Measurements from ENCODE around the gene ATP2B2.

ATP2B2 gene

DNA sequence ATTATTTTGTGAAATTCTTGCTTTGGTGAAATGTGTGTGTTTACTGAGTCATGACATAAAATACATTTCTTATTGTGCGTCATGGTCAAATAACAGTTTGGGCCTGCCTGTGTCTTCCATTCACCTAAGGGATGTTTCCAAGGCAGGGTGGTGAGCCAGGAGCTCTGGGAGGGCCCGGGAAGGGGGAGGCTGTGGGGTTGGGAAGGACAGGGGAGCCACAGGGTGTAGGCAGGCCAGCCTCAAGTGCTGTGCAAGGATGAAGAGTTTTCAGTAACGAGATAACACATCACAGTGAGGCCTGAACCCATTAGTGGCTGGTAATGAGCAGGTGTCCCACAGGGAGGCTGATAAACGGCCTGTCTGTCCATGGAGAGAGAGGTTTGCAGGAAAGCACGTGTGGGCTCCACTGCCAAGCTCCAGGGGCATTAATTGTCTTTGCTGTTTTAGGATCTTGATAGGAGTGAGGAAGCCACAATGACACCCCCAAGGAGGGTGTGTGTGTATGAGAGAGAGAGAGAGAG lies 148.9 kb downstream of the ATP2B2 start:
- DNase-seq (ENCODE audit: insufficient read length, low spot score) (no peak), FAIRE-seq (no peak)
- TF ChIP-seq POLR2A (IDR thresholded peaks at IDR 0.05; ENCODE audit: low read depth, low read length) = no peak

DNA sequence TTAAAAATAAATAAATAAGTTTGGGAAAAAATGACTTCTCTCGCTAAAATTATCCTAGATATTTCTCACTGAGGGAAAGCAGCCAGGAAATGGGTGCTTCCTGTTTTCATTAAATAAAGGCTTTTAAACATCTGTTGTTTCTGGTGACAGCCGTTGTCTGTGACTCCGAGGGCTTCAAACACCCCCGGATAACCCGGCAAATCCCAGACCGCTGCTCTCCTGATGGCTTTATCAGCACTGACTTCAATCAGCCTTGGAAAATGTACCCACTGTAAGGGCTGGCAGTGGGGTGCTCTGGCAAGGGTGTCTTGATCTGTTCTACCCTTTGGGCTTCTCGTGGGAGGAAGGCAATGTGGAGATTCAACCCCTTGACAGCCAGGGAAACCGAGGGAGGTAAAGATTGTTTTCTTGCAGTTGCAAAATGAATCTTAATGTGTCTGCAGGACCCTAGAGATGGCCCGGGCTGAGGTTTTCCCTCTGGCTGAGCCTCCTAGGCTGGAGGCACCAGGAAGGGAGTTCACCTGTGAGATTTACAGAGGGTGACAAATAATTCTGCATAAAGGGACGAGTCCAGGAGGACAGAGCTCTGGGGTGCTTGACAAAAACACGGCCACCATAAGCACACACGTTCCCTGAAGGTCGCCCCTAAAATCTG lies 150.9 kb downstream of the ATP2B2 start:
- no peak for FAIRE-seq
- DNase-seq (ENCODE audit: insufficient read length, low spot score) = no peak
- no peak for TF ChIP-seq POLR2A (IDR thresholded peaks at IDR 0.05; ENCODE audit: low read depth, low read length)

DNA sequence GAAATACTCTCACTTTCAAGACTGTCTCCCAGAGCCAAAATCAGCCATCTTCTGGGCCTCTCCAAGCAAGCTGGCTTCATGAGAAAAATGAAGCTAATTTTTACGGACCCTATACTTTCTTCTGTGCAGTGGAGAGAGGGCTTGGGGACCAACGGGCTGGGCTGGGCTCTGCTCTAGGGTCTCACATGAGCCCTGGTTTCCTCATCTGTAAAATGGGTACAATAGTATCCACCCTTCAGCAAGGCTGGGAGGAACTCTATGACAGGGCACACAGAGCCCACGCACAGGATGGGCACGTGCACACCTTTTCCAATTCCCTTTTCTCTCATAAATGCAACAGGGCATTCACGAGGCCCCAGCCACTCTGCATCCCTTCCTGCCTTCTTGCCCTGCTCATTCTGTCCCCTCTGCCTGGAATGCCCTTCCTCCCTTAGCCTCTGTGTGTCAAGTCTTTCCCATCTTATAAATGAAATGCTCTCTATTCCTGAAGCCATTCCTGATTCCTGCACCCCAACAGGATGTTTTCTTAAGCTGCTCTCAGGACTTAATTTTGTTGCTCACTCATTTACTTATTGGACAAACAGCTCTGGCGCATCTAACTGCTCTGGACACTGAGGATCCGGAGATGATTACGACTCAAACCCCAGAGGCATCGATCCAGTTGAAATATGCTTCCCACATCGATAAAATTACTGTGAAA lies 151.6 kb downstream of the ATP2B2 start:
- DNase-seq (ENCODE audit: insufficient read length, low spot score) (no peak), FAIRE-seq (no peak)
- no peak for TF ChIP-seq POLR2A (IDR thresholded peaks at IDR 0.05; ENCODE audit: low read depth, low read length)

DNA sequence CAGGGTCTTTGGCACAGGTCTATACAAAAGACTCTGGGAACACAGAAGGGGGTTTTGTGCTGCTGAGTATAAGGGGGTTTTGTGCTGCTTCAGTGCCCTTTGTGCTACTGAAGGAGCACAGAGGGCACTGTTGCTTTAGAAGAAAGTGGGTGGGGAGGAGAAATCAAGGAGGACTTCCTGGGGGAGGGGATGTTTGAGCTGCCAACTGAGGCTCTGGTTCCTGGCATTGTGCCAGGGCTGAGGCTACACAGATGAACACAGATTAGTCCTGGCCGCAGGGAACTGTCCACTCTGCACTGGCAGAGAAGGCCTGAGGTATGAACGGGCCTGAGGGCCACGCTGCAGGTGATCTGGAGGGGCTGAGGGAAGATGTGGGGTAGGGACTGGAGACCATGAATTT lies 152.2 kb downstream of the ATP2B2 start:
- FAIRE-seq (no peak), DNase-seq (ENCODE audit: insufficient read length, low spot score) (no peak)
- TF ChIP-seq POLR2A (IDR thresholded peaks at IDR 0.05; ENCODE audit: low read depth, low read length) = no peak

DNA sequence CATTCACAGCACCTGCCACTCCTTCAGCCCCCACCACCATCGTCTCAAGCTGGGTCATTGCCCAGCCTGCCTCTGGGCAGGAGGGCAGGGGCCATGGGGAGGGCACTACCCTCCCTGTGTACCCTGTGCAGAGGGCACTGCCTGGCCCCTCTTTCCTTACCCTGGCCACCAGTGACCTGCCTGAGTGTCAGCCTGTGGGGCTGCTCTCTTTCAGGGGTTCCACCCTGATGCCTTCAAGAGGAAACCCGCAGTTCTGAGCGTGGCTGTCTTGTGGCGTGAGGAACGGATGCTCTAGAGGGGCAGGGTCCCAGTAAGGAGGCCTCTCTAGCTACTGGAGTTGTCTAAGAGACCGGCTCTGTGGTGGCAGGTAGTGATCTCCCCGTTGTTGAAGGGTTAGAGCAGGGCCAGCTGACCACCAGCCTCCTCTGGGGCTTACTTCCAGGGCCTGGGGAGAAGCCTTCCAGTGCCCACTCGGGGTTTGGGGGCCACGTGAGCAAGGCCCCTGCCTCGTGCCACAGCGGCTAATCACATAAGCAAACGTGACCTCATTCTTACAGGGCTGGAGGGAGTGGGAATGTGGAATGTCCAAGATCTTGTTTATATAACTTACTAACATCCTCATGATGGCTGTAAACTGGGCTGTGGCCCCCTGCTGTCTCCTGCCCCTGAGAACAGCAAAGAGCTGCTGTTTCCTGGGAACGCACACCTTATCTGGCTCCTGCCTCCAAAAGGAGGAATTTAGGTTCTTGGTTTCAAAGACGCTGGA lies 153.1 kb downstream of the ATP2B2 start:
- no peak for FAIRE-seq
- peak; percentile 81 for DNase-seq (ENCODE audit: insufficient read length, low spot score)
- TF ChIP-seq POLR2A (IDR thresholded peaks at IDR 0.05; ENCODE audit: low read depth, low read length) = no peak

DNA sequence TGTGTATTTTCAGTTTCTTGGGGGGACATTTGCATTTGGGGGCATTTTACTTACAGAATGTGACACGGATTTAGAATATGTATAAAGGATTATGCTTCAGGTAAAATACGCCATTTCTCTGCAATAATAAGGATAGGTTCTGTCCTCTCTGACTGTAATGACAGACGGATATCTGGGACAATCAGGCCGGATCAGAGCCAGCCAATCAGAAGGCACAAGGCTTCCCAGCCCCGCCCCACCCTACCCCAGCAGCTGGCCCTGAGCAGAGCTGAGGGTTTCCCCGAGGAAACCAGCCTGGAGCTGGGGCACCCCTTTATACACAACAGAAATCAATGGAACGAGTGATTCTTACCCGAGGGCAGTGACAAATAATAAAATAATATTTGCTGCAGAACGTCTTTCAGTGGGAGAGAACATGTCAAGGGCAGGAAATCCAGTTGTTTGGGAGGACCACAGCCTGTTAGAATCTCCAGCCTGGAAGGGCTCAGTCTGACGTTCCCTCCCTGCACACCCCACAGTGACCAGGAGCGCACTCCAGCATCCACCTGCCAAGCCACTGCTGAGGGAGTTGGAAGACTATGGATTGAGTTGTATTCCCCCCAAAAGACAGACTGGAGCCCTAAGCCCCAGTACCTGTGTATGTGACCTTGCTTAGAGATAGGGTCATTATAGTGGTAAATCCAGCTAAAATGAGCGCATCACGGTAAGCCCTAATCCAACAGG lies 154.2 kb downstream of the ATP2B2 start:
- DNase-seq (ENCODE audit: insufficient read length, low spot score) = no peak
- no peak for FAIRE-seq
- no peak for TF ChIP-seq POLR2A (IDR thresholded peaks at IDR 0.05; ENCODE audit: low read depth, low read length)

DNA sequence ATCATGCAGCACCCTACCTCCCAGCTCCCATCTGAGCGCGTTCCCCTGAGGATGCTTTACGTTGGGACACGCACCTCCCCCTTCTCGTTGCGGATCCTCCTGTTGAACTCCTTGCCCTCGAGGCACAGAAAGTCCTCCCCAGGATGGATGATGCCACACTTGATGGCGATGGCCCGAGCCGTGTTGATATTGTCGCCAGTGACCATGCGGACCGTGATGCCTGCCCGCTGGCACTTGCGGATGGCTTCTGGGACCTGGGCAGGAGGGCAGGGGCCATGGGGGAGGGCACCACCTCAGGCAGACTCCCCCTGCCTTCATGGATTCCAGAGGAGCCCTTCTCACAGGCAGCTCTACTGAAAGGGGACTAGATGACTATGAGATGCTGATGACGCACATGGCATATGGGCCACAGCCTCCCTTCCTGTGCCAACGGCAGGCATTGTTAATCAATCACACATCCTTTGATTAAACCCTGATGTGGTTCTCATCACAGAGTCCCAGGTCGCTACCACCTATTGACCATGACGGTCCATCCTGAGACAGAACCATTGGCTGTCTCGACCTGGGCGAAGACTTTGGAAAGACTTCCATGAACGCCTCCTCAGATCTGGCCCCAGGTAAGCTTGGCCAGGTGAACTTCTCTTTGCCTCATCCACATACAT lies 154.9 kb downstream of the ATP2B2 start:
- DNase-seq (ENCODE audit: insufficient read length, low spot score) (no peak), FAIRE-seq (no peak)
- no peak for TF ChIP-seq POLR2A (IDR thresholded peaks at IDR 0.05; ENCODE audit: low read depth, low read length)

DNA sequence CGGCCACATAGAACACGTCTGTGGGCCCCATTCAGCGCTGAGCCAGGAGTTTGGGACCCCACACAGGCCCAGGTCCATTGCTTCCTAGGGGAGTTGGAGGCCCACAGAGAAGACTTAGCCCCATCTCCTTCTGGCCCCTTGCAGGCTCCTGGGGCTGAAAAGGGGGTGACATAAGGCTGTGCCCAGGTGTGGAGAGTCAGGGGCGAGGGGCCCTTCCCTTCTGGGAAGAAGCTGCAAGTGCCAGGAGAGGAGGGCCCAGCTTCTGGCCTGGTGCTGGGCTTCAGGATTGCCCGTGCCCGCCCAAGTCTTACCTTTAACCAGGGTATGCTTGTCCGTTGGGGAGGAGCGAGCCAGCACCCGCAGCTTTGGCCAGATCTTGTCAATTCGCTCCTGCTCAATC lies 155.6 kb downstream of the ATP2B2 start:
- DNase-seq (ENCODE audit: insufficient read length, low spot score) = no peak
- TF ChIP-seq POLR2A (IDR thresholded peaks at IDR 0.05; ENCODE audit: low read depth, low read length) = no peak
- no peak for FAIRE-seq

DNA sequence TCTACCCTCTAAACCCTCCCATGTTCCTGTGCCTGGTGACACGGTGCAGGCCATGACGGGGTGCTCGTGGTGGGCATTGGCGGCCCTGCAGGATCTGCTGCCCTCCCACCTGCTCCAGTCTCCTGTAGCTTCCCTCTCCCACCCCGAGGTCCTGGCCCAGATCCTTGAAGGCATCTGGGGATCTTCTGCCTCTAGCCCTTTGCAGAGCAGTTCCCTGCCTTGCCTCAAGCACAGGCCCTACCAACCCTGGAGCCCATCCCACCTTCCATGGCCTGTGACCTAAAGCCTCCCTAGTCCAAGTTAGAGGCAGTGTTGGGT lies 157.0 kb downstream of the ATP2B2 start:
- TF ChIP-seq POLR2A (IDR thresholded peaks at IDR 0.05; ENCODE audit: low read depth, low read length) = no peak
- DNase-seq (ENCODE audit: insufficient read length, low spot score) = no peak
- FAIRE-seq = no peak

DNA sequence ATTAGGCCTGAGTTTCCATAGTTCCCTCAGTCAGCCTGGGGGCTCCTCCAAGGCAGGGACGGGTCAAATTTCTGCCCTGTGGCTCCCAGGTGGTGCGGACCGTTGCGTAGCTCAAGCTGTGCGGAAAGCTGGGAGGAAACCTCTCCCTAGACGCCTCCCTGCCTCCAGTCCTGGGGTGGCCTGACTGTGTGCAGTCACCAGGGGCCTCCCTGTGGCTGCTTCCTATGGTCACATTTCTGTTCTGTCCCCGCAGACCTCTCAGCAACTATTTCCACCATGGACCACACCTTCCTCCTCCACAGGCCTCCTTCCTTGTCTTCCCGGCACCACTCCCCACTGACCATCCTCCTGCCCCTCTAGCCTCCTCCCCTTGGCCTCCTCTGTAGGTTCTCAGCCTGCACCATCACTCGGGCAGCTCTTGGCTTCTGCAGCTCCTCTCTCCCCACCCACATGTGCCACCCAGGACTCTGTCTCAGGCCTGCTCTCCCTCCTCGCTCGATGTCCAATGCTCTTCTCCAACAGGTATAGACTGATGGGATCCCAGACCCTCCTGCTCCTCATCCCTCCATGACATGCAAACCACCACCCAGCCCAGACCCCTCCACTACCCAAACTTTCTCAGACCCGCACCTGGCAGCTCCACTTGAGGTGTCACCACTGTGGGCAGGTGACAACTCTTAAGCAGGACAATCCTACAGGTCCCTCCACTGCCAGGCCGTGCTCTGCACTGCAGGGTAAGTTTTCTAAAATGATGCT lies 157.6 kb downstream of the ATP2B2 start:
- TF ChIP-seq POLR2A (IDR thresholded peaks at IDR 0.05; ENCODE audit: low read depth, low read length) = no peak
- no peak for DNase-seq (ENCODE audit: insufficient read length, low spot score)
- FAIRE-seq = no peak

DNA sequence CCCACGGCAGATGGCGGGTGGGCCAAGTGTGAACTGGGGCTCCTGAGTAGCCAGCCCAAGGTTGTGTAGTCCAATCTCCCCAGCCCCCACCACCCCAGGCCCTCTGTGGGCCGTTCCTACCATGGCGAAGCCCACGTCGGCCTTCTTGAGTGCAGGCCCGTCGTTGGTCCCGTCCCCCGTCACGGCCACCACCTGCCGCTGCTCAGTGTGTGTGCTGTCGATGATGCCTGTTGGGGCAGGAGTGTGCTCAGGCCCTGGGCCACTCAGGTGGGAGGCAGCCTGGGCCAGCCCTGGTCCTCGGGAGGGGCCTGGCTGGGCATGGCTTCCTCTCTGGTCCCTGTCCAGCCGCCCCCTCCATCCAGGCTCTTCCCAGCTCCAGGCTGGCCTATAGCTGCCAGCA lies 159.5 kb downstream of the ATP2B2 start:
- DNase-seq (ENCODE audit: insufficient read length, low spot score) (no peak), FAIRE-seq (no peak)
- no peak for TF ChIP-seq POLR2A (IDR thresholded peaks at IDR 0.05; ENCODE audit: low read depth, low read length)

DNA sequence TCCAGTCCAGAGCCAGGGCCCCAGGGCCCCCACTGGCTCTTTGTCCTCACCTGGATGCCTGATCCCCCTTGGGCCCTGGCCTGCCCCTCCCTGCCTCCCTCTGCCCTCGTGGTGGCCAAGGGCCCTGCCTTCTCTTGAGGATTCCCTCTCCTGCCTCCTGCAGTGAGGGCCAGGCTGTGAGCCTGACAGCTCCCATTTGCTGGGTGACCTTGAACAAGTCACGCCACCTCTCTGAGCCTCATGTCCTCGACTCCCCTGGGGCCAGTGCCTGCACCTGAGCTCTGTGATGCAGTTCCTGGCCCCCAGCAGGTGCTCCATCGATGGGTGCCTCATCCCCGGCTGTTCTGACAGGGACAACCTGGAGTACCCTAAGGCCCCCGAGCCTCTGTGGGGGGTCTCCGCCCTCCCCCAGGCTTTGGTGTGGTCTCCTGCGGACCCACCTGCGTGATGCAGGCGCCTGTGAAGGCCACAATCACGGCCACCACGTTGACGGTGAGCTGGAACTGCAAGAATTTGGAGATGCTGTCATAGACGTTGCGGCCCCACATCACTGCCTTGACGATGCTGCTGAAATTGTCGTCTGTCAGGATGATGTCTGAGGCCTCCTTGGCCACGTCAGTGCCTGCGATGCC lies 160.3 kb downstream of the ATP2B2 start:
- DNase-seq (ENCODE audit: insufficient read length, low spot score) (no peak), FAIRE-seq (no peak)
- no peak for TF ChIP-seq POLR2A (IDR thresholded peaks at IDR 0.05; ENCODE audit: low read depth, low read length)
